Measurements from ENCODE around the gene HEXA. TPM values are rescaled to one million over a fixed set of nuclear protein-coding genes. Genes with fewer than 3 reads are reported as not detected.

HEXA gene
- total and polyA plus RNA-seq, 9 of the 15 experiments (the other 6 are each of a cell fraction or from before 2014, with no cell fraction given) = 22.2 to 136 (median 68.9) TPM

- 81% methylated on average over 2 of the region's 2 CpGs for WGBS (ENCODE audit: insufficient coverage, low coverage, missing lambda C conversion rate)
- Histone ChIP-seq H3K4me3 (no peak overlapping the region), H2AFZ (ENCODE audit: low read depth, low read length) (no peak overlapping the region), H3K9me1 (ENCODE audit: control insufficient read depth, insufficient read depth, low read length) (no peaks in the 10 kb centered on the region), H3K9ac (ENCODE audit: insufficient read depth in 1 of 2, low read depth in 2 of 2, low read length in 2 of 2) (no peak overlapping the region), H4K20me1 (replicated peaks; ENCODE audit: control insufficient read depth, insufficient read depth, low read length) (no peaks in the 10 kb centered on the region), H3K4me1 (replicated peaks in 1 of 2; ENCODE audit: control insufficient read depth in 2 of 2, insufficient read depth in 2 of 2, low read length in 2 of 2) (no peaks in the 10 kb centered on the region), H3K27ac (ENCODE audit: extremely low read depth, low read depth, low read length) (no peak overlapping the region), H3K79me2 (ENCODE audit: control insufficient read depth, insufficient read depth, low read length) (peaks cover 17% of the 10 kb centered on the region; the same call in 2 of the 3 replicates), H3K36me3 (ENCODE audit: control insufficient read depth, insufficient read depth, low read length) (peaks cover 47% of the 10 kb centered on the region), H3K9me3 (replicated peaks; ENCODE audit: control insufficient read depth, insufficient read depth, low read depth, low read length) (no peaks in the 10 kb centered on the region), H3K27me3 (ENCODE audit: control insufficient read depth in 2 of 2, insufficient read depth in 2 of 2, low read length in 2 of 2) (no peaks in the 10 kb centered on the region), H3K4me2 (ENCODE audit: insufficient read depth, low read length) (no peak overlapping the region)
- intact Hi-C loops (cut with micrococcal nuclease) (no loop called here), in situ Hi-C loops (cut with MboI) (no loop called here)
- ATAC-seq = no peak
- ChIA-PET POLR2A (interaction anchor here (0.5 to 1.1 kb wide), 3 partner anchors 11 to 1668 kb away, joined by 3 read pairs; no protein-coding TSS in a partner anchor), CTCF (ENCODE audit: low intra/inter-chr PET ratio) (no interaction called here)
- DNase-seq (ENCODE audit: extremely low read depth in 1 of 4, low spot score in 3 of 4) = no peak
- FAIRE-seq = no peak
- BruUV-seq (replicated peaks) = no TSS peak
- TF ChIP-seq NFE2L1 (tag; IDR thresholded peaks at IDR 0.05; ENCODE audit: borderline replicate concordance, low read depth) (no peak), NR2C2 (CRISPR knock-in tag; IDR thresholded peaks at IDR 0.05) (no peak), NR2C2 (tag; IDR thresholded peaks at IDR 0.05) (no peak), PTRF (tag; IDR thresholded peaks at IDR 0.05) (no peak), ZMIZ1 (IDR thresholded peaks at IDR 0.05; ENCODE audit: low read depth in 2 of 2, low read length in 2 of 2) (no peak), RBM17 (IDR thresholded peaks at IDR 0.05; ENCODE audit: borderline replicate concordance, low read depth, low read length) (no peak), ZC3H8 (IDR thresholded peaks at IDR 0.05) (no peak), RBBP5 (IDR thresholded peaks at IDR 0.05; ENCODE audit: borderline replicate concordance, insufficient read depth, low read length, poor library complexity, severe bottlenecking) (no peak), TAF1 (IDR thresholded peaks at IDR 0.05; ENCODE audit: control insufficient read depth, extremely low read depth, insufficient read depth, low read length, severe bottlenecking) (no peak), E2F1 (CRISPR knock-in tag; IDR thresholded peaks at IDR 0.05) (no peak)
Observed at GRCh38 chr15:72368899-72369298, 6.9 kb downstream of the HEXA start.
